GM23338 (cell line): ENCODE results near the gene DHX32. TPM values are rescaled to one million over a fixed set of nuclear protein-coding genes. Genes with fewer than 3 reads are reported as not detected.

Source experiments
- ATAC-seq: fragments of 200-7000 bp; cut with Tn5 transposase; 3 replicates; pipeline ENCODE4 v1.9.1; 2020
- DNase-seq: peaks from one replicate; pipeline ENCODE4 v3.0.0-alpha.2; 2015; ENCODE audit warnings: low spot score
- H2AFZ ChIP-seq: fragments of 200-600 bp; sonication (generic); 2 replicates; pipeline ENCODE4 v1.8.0; 2016; ENCODE audit warnings: antibody characterized with exemption, mild to moderate bottlenecking, moderate library complexity
- H3F3A ChIP-seq: fragments of 200-600 bp; sonication (generic); replicated peaks from 2 replicates; pipeline ENCODE4 v1.8.0; 2017; ENCODE audit warnings: antibody characterized with exemption, mixed run types, low read depth
- H3K27ac ChIP-seq: fragments of 200-600 bp; sonication (generic); 2 replicates; pipeline ENCODE4 v1.6.1; 2016; ENCODE audit warnings: low read depth
- H3K27me3 ChIP-seq: fragments of 200-600 bp; sonication (generic); 2 replicates; pipeline ENCODE4 v1.8.0; 2016; ENCODE audit warnings: mild to moderate bottlenecking, mixed run types, moderate library complexity; ENCODE audit not compliant: insufficient read depth
- H3K36me3 ChIP-seq: fragments of 200-600 bp; sonication (generic); 2 replicates; pipeline ENCODE4 v1.8.0; 2016; ENCODE audit warnings: mild to moderate bottlenecking; ENCODE audit not compliant: insufficient read depth
- H3K4me1 ChIP-seq: fragments of 200-600 bp; sonication (generic); 2 replicates; pipeline ENCODE4 v1.8.0; 2016; ENCODE audit warnings: mild to moderate bottlenecking, moderate library complexity; ENCODE audit not compliant: insufficient read depth
- H3K4me2 ChIP-seq: fragments of 200-600 bp; sonication (generic); 2 replicates; pipeline ENCODE4 v1.7.1; 2017; ENCODE audit warnings: mixed run types
- H3K4me3 ChIP-seq: fragments of 200-600 bp; sonication (generic); 2 replicates; pipeline ENCODE4 v1.6.1; 2016; ENCODE audit warnings: mixed run types
- H3K79me2 ChIP-seq: fragments of 200-600 bp; sonication (generic); replicated peaks from 2 replicates; pipeline ENCODE4 v1.8.0; 2017; ENCODE audit warnings: mild to moderate bottlenecking; ENCODE audit not compliant: insufficient read depth
- H3K9me2 ChIP-seq: fragments of 200-600 bp; sonication (generic); 2 replicates; pipeline ENCODE4 v1.8.0; 2017; ENCODE audit not compliant: insufficient read depth
- H4K20me1 ChIP-seq: fragments of 200-600 bp; sonication (generic); replicated peaks from 2 replicates; pipeline ENCODE4 v1.8.0; 2017; ENCODE audit warnings: mild to moderate bottlenecking; ENCODE audit not compliant: insufficient read depth
- H3K27ac Mint-ChIP-seq: 2 replicates; pipeline ENCODE4 v1.8.0; 2020; ENCODE audit warnings: inconsistent platforms, mild to moderate bottlenecking, moderate library complexity, mixed read lengths
- H3K27me3 Mint-ChIP-seq: 3 replicates; pipeline ENCODE4 v1.8.0; 2022; ENCODE audit warnings: low read depth, mild to moderate bottlenecking, moderate library complexity, mixed read lengths, inconsistent platforms; ENCODE audit not compliant: insufficient read depth, poor library complexity
- H3K36me3 Mint-ChIP-seq: 3 replicates; pipeline ENCODE4 v1.8.0; 2021; ENCODE audit warnings: low read depth, mild to moderate bottlenecking, inconsistent platforms, moderate library complexity, mixed read lengths
- H3K4me1 Mint-ChIP-seq: 3 replicates; pipeline ENCODE4 v1.8.0; 2020; ENCODE audit warnings: mild to moderate bottlenecking, inconsistent platforms, mixed read lengths
- H3K4me3 Mint-ChIP-seq: 3 replicates; pipeline ENCODE4 v1.8.0; 2021; ENCODE audit warnings: moderate library complexity, mild to moderate bottlenecking, inconsistent platforms, mixed read lengths
- H3K9me3 Mint-ChIP-seq: 3 replicates; pipeline ENCODE4 v1.8.0; 2020; ENCODE audit warnings: moderate library complexity, mild to moderate bottlenecking, inconsistent platforms, mixed read lengths
- CREB1 ChIP-seq: fragments of 250-450 bp; sonication (Bioruptor Pico); IDR thresholded peaks from 2 replicates; pipeline ENCODE4 v1.5.0; 2020; ENCODE audit warnings: low read depth, mild to moderate bottlenecking, moderate library complexity
- CTCF ChIP-seq, 2 experiments: fragments of 200-600 bp in 1 of 2; sonication (generic) in 1 of 2; conservative IDR thresholded peaks; 2 replicates each; pipeline versions ENCODE4 v1.5.1 to v1.6.1; 2016 to 2017; ENCODE audit warnings: antibody characterized with exemption in 2 of 2, low read depth in 2 of 2, mild to moderate bottlenecking in 2 of 2, moderate library complexity in 1 of 2
- ETS1 ChIP-seq: IDR thresholded peaks from 2 replicates; pipeline ENCODE4 v1.6.1; 2016; ENCODE audit warnings: antibody characterized with exemption
- EZH2phosphoT487 ChIP-seq: fragments of 200-600 bp; sonication (generic); IDR thresholded peaks from one replicate; pipeline ENCODE4 v1.8.1; 2018; ENCODE audit warnings: antibody characterized with exemption; ENCODE audit not compliant: unreplicated experiment
- NANOG ChIP-seq: IDR thresholded peaks from 2 replicates; pipeline ENCODE4 v1.6.1; 2016; ENCODE audit warnings: antibody characterized with exemption, borderline replicate concordance
- POLR2AphosphoS5 ChIP-seq: IDR thresholded peaks from 2 replicates; pipeline ENCODE4 v1.6.1; 2016; ENCODE audit warnings: antibody characterized with exemption, low read depth
- REST ChIP-seq: IDR thresholded peaks from one replicate; pipeline ENCODE4 v1.6.1; 2018; ENCODE audit warnings: antibody characterized with exemption; ENCODE audit not compliant: unreplicated experiment
- STAT1 ChIP-seq: IDR thresholded peaks from one replicate; pipeline ENCODE4 v1.6.1; 2016; ENCODE audit warnings: antibody characterized with exemption; ENCODE audit not compliant: unreplicated experiment
- ZNF331 ChIP-seq: fragments of 250-450 bp; sonication (Bioruptor Pico); IDR thresholded peaks from 2 replicates; pipeline ENCODE4 v1.5.0; 2020; ENCODE audit warnings: low read depth, mild to moderate bottlenecking, moderate library complexity
- ZNF462 ChIP-seq: fragments of 250-450 bp; sonication (Bioruptor Pico); IDR thresholded peaks from 2 replicates; pipeline ENCODE4 v1.5.0; 2020; ENCODE audit warnings: mild to moderate bottlenecking, moderate library complexity
- polyA plus RNA-seq: library from polyadenylated mRNA; unstranded; fragments of >200 nt; fragmentation: Nextera tagmentation; extraction: Ambion mirVana; gene quantifications from 2 replicates; pipeline ENCODE4 v1.2.1, GENCODE V29; 2016
- total RNA-seq: library from RNA; depleted of rRNA; stranded (reverse); fragments of >200 nt; shearing (Covaris generic); gene quantifications from 2 replicates; pipeline ENCODE4 v1.2.3, GENCODE V29; 2014

DHX32 gene
- total and polyA plus RNA-seq, 2 experiments from 2014 or later, result 9.5 to 21.6 TPM

GRCh38 chr10:125848857-125849256 is 32.2 kb downstream of the DHX32 start:
- Mint-ChIP-seq H3K27me3 (peaks cover 5% of the 10 kb centered on the region), H3K36me3 (peaks cover 27% of the 10 kb centered on the region), H3K9me3 (peaks cover 2% of the 10 kb centered on the region; the same call in 2 of the 3 replicates), H3K27ac (no peak overlapping the region), H3K4me3 (no peak overlapping the region), H3K4me1 (no peaks in the 10 kb centered on the region)
- no peak overlapping the region for H3K4me3 ChIP-seq
- H2AFZ ChIP-seq, result no peak overlapping the region
- TF ChIP-seq REST (no peak), POLR2AphosphoS5 (no peak), CREB1 (CRISPR knock-in tag) (no peak), NANOG (no peak), ETS1 (no peak), ZNF331 (CRISPR knock-in tag) (no peak), CTCF (conservative IDR thresholded peaks at IDR 0.05; ENCODE audit: low read depth in 2 of 2) (no peak), STAT1 (no peak), EZH2phosphoT487 (no peak)
- no peak overlapping the region for H3K27ac ChIP-seq
- H3K36me3 ChIP-seq, result peaks cover 4% of the 10 kb centered on the region; the same call in 1 of the 2 replicates
- no peak for DNase-seq
- H3K4me1 ChIP-seq, result no peaks in the 10 kb centered on the region
- no peaks in the 10 kb centered on the region for H3F3A ChIP-seq
- no peak for ATAC-seq
- H4K20me1 ChIP-seq, result no peaks in the 10 kb centered on the region; the same call in 1 of the 2 replicates
- H3K79me2 ChIP-seq, result no peaks in the 10 kb centered on the region
- H3K9me2 ChIP-seq, result no peaks in the 10 kb centered on the region
- H3K4me2 ChIP-seq, result no peak overlapping the region
- H3K27me3 ChIP-seq, result no peaks in the 10 kb centered on the region

GRCh38 chr10:125848371-125848770 is 32.7 kb downstream of the DHX32 start:
- Mint-ChIP-seq H3K36me3 (peaks cover 27% of the 10 kb centered on the region), H3K27ac (no peak overlapping the region), H3K9me3 (peaks cover 2% of the 10 kb centered on the region; the same call in 2 of the 3 replicates), H3K4me3 (no peak overlapping the region), H3K4me1 (no peaks in the 10 kb centered on the region), H3K27me3 (peaks cover 5% of the 10 kb centered on the region)
- H3K36me3 ChIP-seq, result peaks cover 4% of the 10 kb centered on the region; the same call in 1 of the 2 replicates
- no peak overlapping the region for H3K27ac ChIP-seq
- no peaks in the 10 kb centered on the region for H3K4me1 ChIP-seq
- ATAC-seq (no peak), DNase-seq (no peak)
- no peaks in the 10 kb centered on the region for H3F3A ChIP-seq
- H4K20me1 ChIP-seq, result no peaks in the 10 kb centered on the region; the same call in 1 of the 2 replicates
- no peaks in the 10 kb centered on the region for H3K27me3 ChIP-seq
- H3K79me2 ChIP-seq, result no peaks in the 10 kb centered on the region
- H3K4me3 ChIP-seq, result no peak overlapping the region
- no peak overlapping the region for H3K4me2 ChIP-seq
- no peaks in the 10 kb centered on the region for H3K9me2 ChIP-seq
- H2AFZ ChIP-seq, result no peak overlapping the region
- TF ChIP-seq NANOG (no peak), ZNF462 (CRISPR knock-in tag) (no peak)
